IMR-90 (cell line): ENCODE results near the gene CTDSPL. TPM values are rescaled to one million over a fixed set of nuclear protein-coding genes. Genes with fewer than 3 reads are reported as not detected.

Source experiments
- ATAC-seq: fragments of 200-7000 bp; cut with Tn5 transposase; 2 replicates; pipeline ENCODE4 v1.9.1; 2020; ENCODE audit warnings: low read depth, mild to moderate bottlenecking, moderate library complexity
- BruUV-seq: library from RNA; stranded (reverse); fragments of 400-500 nt; replicated peaks from 2 replicates; lab custom pipeline; 2021; lab: Mats Ljungman, UMichigan
- CTCF ChIA-PET: fragments of 300-600 bp; formaldehyde crosslinking; extraction: SDS; loops from one replicate; lab custom pipeline; 2021; ENCODE audit warnings: antibody characterized with exemption; lab: Yijun Ruan, JAX
- POLR2A ChIA-PET: fragments of 300-600 bp; sonication (Branson Sonifier 250); formaldehyde crosslinking; loops from one replicate; lab custom pipeline; 2022; ENCODE audit warnings: antibody characterized with exemption; ENCODE audit not compliant: unreplicated experiment; lab: Charles Lee
- DNase-seq: peaks from one replicate; pipeline ENCODE4 v3.0.0; 2013
- H2AFZ ChIP-seq: replicated peaks from 2 replicates; pipeline ENCODE3; 2013; ENCODE audit warnings: low read length, mild to moderate bottlenecking; ENCODE audit not compliant: poor library complexity
- H2AK5ac ChIP-seq: 2 replicates; pipeline ENCODE4 v1.6.1; 2013; ENCODE audit warnings: low read depth, low read length, inconsistent platforms
- H2AK9ac ChIP-seq: replicated peaks from 2 replicates; pipeline ENCODE3; 2013; ENCODE audit warnings: mild to moderate bottlenecking, low read depth, low read length, moderate library complexity; ENCODE audit not compliant: poor library complexity
- H2BK120ac ChIP-seq: 2 replicates; pipeline ENCODE4 v1.6.1; 2013; ENCODE audit warnings: low read depth, low read length, inconsistent platforms
- H2BK15ac ChIP-seq: 3 replicates; pipeline ENCODE4 v1.6.1; 2013; ENCODE audit warnings: low read depth, low read length, inconsistent platforms
- H2BK20ac ChIP-seq: 2 replicates; pipeline ENCODE4 v1.6.1; 2013; ENCODE audit warnings: low read depth, mild to moderate bottlenecking, inconsistent platforms, low read length, moderate library complexity
- H2BK5ac ChIP-seq: 2 replicates; pipeline ENCODE4 v1.6.1; 2013; ENCODE audit warnings: mild to moderate bottlenecking, low read depth, low read length, inconsistent platforms; ENCODE audit not compliant: poor library complexity, severe bottlenecking
- H3K14ac ChIP-seq: replicated peaks from 2 replicates; pipeline ENCODE4 v1.6.1; 2013; ENCODE audit warnings: low read depth, low read length, inconsistent platforms
- H3K18ac ChIP-seq: 2 replicates; pipeline ENCODE4 v1.6.1; 2013; ENCODE audit warnings: low read depth, low read length, control low read depth
- H3K23ac ChIP-seq: 2 replicates; pipeline ENCODE4 v1.6.1; 2013; ENCODE audit warnings: low read depth, low read length, inconsistent platforms
- H3K27ac ChIP-seq: 2 replicates; pipeline ENCODE4 v1.5.1; 2013; ENCODE audit warnings: mild to moderate bottlenecking, control low read depth, low read length; ENCODE audit not compliant: insufficient read depth
- H3K27me3 ChIP-seq: 2 replicates; pipeline ENCODE4 v1.6.1; 2013; ENCODE audit warnings: low read length; ENCODE audit not compliant: control insufficient read depth, insufficient read depth
- H3K36me3 ChIP-seq: 2 replicates; pipeline ENCODE4 v1.6.1; 2013; ENCODE audit warnings: low read length, mixed read lengths; ENCODE audit not compliant: control insufficient read depth, insufficient read depth
- H3K4ac ChIP-seq: 2 replicates; pipeline ENCODE4 v1.6.1; 2013; ENCODE audit warnings: low read depth, low read length, inconsistent platforms
- H3K4me1 ChIP-seq: 2 replicates; pipeline ENCODE4 v1.6.1; 2013; ENCODE audit warnings: low read length, mixed read lengths; ENCODE audit not compliant: control insufficient read depth, insufficient read depth
- H3K4me2 ChIP-seq: 2 replicates; pipeline ENCODE4 v1.6.1; 2013; ENCODE audit warnings: low read depth, mild to moderate bottlenecking, control low read depth, low read length, moderate library complexity
- H3K4me3 ChIP-seq: 2 replicates; pipeline ENCODE4 v1.5.1; 2013; ENCODE audit warnings: low read depth, mild to moderate bottlenecking, control low read depth, low read length, moderate library complexity; ENCODE audit not compliant: insufficient read depth
- H3K56ac ChIP-seq: 2 replicates; pipeline ENCODE4 v1.6.1; 2013; ENCODE audit warnings: low read length, inconsistent platforms; ENCODE audit not compliant: insufficient read depth; ENCODE audit errors: extremely low read depth
- H3K79me1 ChIP-seq, 2 experiments: 2 replicates each; pipeline ENCODE4 v1.6.1; 2013; ENCODE audit warnings: low read length in 2 of 2, inconsistent platforms in 1 of 2, low read depth in 1 of 2
- H3K9ac ChIP-seq: 2 replicates; pipeline ENCODE4 v1.6.1; 2013; ENCODE audit warnings: low read depth, low read length, control low read depth
- H3K9me1 ChIP-seq: 2 replicates; pipeline ENCODE4 v1.6.1; 2013; ENCODE audit warnings: low read length, inconsistent platforms; ENCODE audit not compliant: insufficient read depth
- H3K9me3 ChIP-seq: 2 replicates; pipeline ENCODE4 v1.6.1; 2013; ENCODE audit warnings: low read length; ENCODE audit not compliant: control insufficient read depth, insufficient read depth
- H4K20me1 ChIP-seq: 2 replicates; pipeline ENCODE4 v1.6.1; 2013; ENCODE audit warnings: low read length, inconsistent platforms; ENCODE audit not compliant: insufficient read depth
- H4K5ac ChIP-seq: 2 replicates; pipeline ENCODE4 v1.6.1; 2013; ENCODE audit warnings: mild to moderate bottlenecking, low read depth, low read length, control low read depth
- H4K8ac ChIP-seq, 2 experiments: 2 replicates each; pipeline ENCODE4 v1.6.1; 2013; ENCODE audit warnings: low read depth in 2 of 2, low read length in 2 of 2, control low read depth in 1 of 2, inconsistent platforms in 1 of 2
- H4K91ac ChIP-seq: 2 replicates; pipeline ENCODE4 v1.6.1; 2013; ENCODE audit warnings: low read depth, low read length, inconsistent platforms; ENCODE audit not compliant: insufficient read depth
- BHLHE40 ChIP-seq: fragments of 150-350 bp; IDR thresholded peaks from 2 replicates; pipeline ENCODE4 v1.6.1; 2016; ENCODE audit warnings: mild to moderate bottlenecking, low read depth, low read length
- CEBPB ChIP-seq: IDR thresholded peaks from 2 replicates; pipeline ENCODE4 v1.6.1; 2012; ENCODE audit warnings: low read depth, low read length, improper control_type of control experiment
- CHD1 ChIP-seq: IDR thresholded peaks from 2 replicates; pipeline ENCODE4 v1.6.1; 2012; ENCODE audit warnings: low read depth, low read length, improper control_type of control experiment
- CTCF ChIP-seq: conservative IDR thresholded peaks from 2 replicates; pipeline ENCODE4 v1.5.1; 2012; ENCODE audit warnings: mild to moderate bottlenecking, low read depth, low read length, improper control_type of control experiment
- MAFK ChIP-seq: IDR thresholded peaks from 2 replicates; pipeline ENCODE4 v1.6.1; 2012; ENCODE audit warnings: low read depth, low read length, improper control_type of control experiment
- MAZ ChIP-seq: IDR thresholded peaks from 2 replicates; pipeline ENCODE4 v1.6.1; 2012; ENCODE audit warnings: low read depth, mild to moderate bottlenecking, low read length, improper control_type of control experiment, moderate library complexity, borderline replicate concordance
- POLR2A ChIP-seq: IDR thresholded peaks from 2 replicates; pipeline ENCODE4 v1.6.1; 2012; ENCODE audit warnings: mild to moderate bottlenecking, low read depth, low read length
- RAD21 ChIP-seq: IDR thresholded peaks from 2 replicates; pipeline ENCODE4 v1.6.1; 2012; ENCODE audit warnings: low read length, improper control_type of control experiment
- RCOR1 ChIP-seq: IDR thresholded peaks from 2 replicates; pipeline ENCODE4 v1.6.1; 2012; ENCODE audit warnings: mild to moderate bottlenecking, low read length, improper control_type of control experiment; ENCODE audit not compliant: insufficient replicate concordance
- RFX5 ChIP-seq: IDR thresholded peaks from 2 replicates; pipeline ENCODE4 v1.8.0; 2012; ENCODE audit warnings: low read depth, mild to moderate bottlenecking, low read length, moderate library complexity
- SMC3 ChIP-seq: fragments of 150-350 bp; IDR thresholded peaks from 2 replicates; pipeline ENCODE4 v1.6.1; 2016; ENCODE audit warnings: low read depth, mild to moderate bottlenecking, antibody characterized with exemption, low read length, moderate library complexity
- WGBS, 2 experiments: methylation state at CpG; one replicate each; pipeline versions ENCODE4 v1.1.5 to v1.1.7; 2013; ENCODE audit warnings: missing lambda C conversion rate in 2 of 2; ENCODE audit not compliant: insufficient read length in 1 of 2; ENCODE audit errors: extremely low coverage in 2 of 2; 5-methylcytosine and 5-hydroxymethylcytosine counted together
- dilution Hi-C: fragments of 300-500 bp; cut with HindIII; formaldehyde crosslinking; loops from one replicate; pipeline ENCODE4 v1.14.3; 2018; ENCODE audit warnings: low sequenced_read_pairs; ENCODE audit not compliant: unreplicated experiment
- in situ Hi-C: fragments of 300-500 bp; cut with MboI; formaldehyde crosslinking; loops from 3 replicates; pipeline ENCODE4 v1.14.3; 2019; ENCODE audit warnings: low sequenced_read_pairs, inconsistent platforms, mixed read lengths
- intact Hi-C: fragments of 100-400 bp; cut with micrococcal nuclease; formaldehyde crosslinking; loops from 2 replicates; pipeline ENCODE4 v1.10.0; 2022
- polyA plus RNA-seq, 3 experiments: library from polyadenylated mRNA; depleted of rRNA; stranded (reverse); fragments of >200 nt; gene quantifications; 2 replicates each; pipeline ENCODE4 v1.2.3, GENCODE V29; 2012; ENCODE audit warnings: low replicate concordance in 1 of 3
- total RNA-seq: library from RNA; depleted of rRNA; stranded (reverse); fragments of >200 nt; gene quantifications from 2 replicates; pipeline ENCODE4 v1.2.3, GENCODE V29; 2012
- TF ChIP-seq, protein P1 (sequence below): fragments of 150-350 bp; IDR thresholded peaks from 2 replicates; pipeline ENCODE4 v1.6.1; 2016; ENCODE audit warnings: low read depth, mild to moderate bottlenecking, low read length, moderate library complexity, borderline replicate concordance

The CTDSPL gene
- total and polyA plus RNA-seq, 2 of the 4 experiments (the other 2 are of a cell fraction): 24.5 to 29.0 TPM

DNA sequence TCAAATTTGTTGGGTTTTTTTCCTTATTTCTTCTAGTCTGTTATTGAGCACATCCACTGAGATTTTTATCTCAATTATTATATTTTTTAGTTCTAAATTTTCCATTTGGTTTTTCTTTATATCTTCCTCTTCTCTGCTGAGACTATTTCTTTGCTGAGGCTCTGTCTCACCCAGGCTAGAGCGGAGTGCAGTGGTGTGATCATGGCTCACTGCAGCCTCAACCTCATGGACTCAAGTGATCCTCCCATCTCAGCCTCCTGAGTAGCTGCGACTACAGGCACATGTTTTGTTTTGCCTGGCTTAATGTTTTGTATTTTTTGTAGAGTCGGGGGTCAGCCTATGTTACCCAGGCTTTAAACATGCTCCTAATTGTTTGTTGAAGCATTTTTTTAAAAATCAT lies 10.2 kb downstream of the CTDSPL start:
- no peak overlapping the region for H3K14ac ChIP-seq
- H2BK15ac ChIP-seq: no peak overlapping the region
- dilution Hi-C loops: no loop called here
- TF ChIP-seq MAFK (no peak), RCOR1 (no peak), CHD1 (no peak), POLR2A (no peak), MAZ (no peak), RFX5 (no peak), BHLHE40 (no peak), CEBPB (no peak), SMC3 (no peak), CTCF (no peak), RAD21 (no peak)
- TF ChIP-seq, protein P1, sequence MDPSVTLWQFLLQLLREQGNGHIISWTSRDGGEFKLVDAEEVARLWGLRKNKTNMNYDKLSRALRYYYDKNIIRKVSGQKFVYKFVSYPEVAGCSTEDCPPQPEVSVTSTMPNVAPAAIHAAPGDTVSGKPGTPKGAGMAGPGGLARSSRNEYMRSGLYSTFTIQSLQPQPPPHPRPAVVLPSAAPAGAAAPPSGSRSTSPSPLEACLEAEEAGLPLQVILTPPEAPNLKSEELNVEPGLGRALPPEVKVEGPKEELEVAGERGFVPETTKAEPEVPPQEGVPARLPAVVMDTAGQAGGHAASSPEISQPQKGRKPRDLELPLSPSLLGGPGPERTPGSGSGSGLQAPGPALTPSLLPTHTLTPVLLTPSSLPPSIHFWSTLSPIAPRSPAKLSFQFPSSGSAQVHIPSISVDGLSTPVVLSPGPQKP: no peak
- WGBS, 2 experiments: no CpG with 5 or more reads among the region's 3 CpGs
- H3K9me1 ChIP-seq: peaks cover 5% of the 10 kb centered on the region; the same call in 1 of the 2 replicates
- no peak overlapping the region for H2BK120ac ChIP-seq
- DNase-seq (no peak), ATAC-seq (no peak)
- no peak overlapping the region for H4K5ac ChIP-seq
- intact Hi-C loops: no loop called here
- peaks cover 26 to 47% of the 10 kb centered on the region in 2 experiments for H3K79me1 ChIP-seq
- no peak overlapping the region for H2BK5ac ChIP-seq
- no peak overlapping the region for H2AK5ac ChIP-seq
- H4K8ac ChIP-seq: no peak overlapping the region
- H3K4me1 ChIP-seq: no peaks in the 10 kb centered on the region
- CTCF ChIA-PET: interaction anchor here (0.7 to 1.2 kb wide), 2 partner anchors 102 to 107 kb away, joined by 3 read pairs; no protein-coding TSS in a partner anchor
- H3K36me3 ChIP-seq: 0 out of 2 replicates have a peak, but pooled peaks cover 1% of the 10 kb centered on the region
- H3K9me3 ChIP-seq: peaks cover 4% of the 10 kb centered on the region
- H4K91ac ChIP-seq: no peak overlapping the region
- no peak overlapping the region for H3K4me3 ChIP-seq
- H3K4ac ChIP-seq: no peak overlapping the region
- H3K4me2 ChIP-seq: no peak overlapping the region
- in situ Hi-C loops: no loop called here
- H2AFZ ChIP-seq: no peak overlapping the region
- no TSS peak for BruUV-seq
- H2AK9ac ChIP-seq: no peak overlapping the region
- peaks cover 22% of the 10 kb centered on the region for H4K20me1 ChIP-seq
- no peak overlapping the region for H3K27ac ChIP-seq
- H3K18ac ChIP-seq: no peak overlapping the region
- no peak overlapping the region for H2BK20ac ChIP-seq
- POLR2A ChIA-PET: no interaction called here
- H3K9ac ChIP-seq: no peak overlapping the region
- no peak overlapping the region for H3K23ac ChIP-seq
- H3K27me3 ChIP-seq: no peaks in the 10 kb centered on the region
- H3K56ac ChIP-seq: no peak overlapping the region
